GM12875 (cell line): Measurements from ENCODE around the gene RALGDS.

Experiments
- H3K4me3 ChIP-seq: one replicate; pipeline ENCODE4 v1.5.1; 2011; ENCODE audit warnings: low read depth, low read length, control low read depth
- TF ChIP-seq, protein P1 (sequence below): IDR thresholded peaks from 2 replicates; pipeline ENCODE4 v1.5.1; 2011; ENCODE audit warnings: low read depth, mild to moderate bottlenecking, control low read depth, inconsistent platforms, low read length, moderate library complexity, borderline replicate concordance; ENCODE audit not compliant: insufficient read depth

The RALGDS gene

DNA sequence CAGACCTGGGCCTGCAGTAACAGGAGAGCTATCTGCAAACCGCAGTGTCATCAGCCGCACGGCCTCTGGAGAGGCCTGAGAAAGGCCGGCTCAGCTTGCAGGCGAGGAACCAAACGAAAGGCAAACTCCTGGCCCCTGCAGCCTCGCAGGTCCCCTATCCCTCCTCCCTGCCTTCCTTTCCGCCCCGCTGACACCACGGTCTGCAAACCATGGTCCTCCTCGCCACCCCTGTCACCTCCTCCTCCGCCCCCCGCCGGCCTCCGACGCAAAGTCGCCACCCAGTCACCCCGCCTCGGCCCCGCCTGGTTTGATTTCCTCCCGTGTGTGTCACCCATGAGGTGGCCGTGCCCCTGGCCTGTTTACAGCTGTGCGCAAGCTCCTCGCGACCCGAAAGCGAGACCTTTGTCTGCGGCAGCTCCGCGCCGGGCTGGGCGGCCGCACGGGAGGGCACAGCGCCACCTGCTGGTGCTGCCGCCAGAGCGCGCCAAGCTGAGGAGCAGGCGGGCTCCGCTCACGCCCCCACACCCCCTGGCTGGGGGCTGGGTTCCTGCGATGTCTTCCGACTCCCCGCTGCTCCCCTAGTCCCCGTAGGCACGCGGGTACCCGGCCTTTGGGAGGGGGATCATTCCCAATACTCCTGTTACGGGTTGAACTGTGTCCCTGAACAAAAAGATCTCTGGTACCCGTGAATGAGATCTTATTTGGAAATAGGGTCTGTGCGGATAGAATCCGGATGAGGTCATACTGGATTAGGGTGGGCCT lies 23.3 kb upstream of the RALGDS start:
- H3K4me3 ChIP-seq = peak overlapping the region; percentile 38
- TF ChIP-seq, protein P1, sequence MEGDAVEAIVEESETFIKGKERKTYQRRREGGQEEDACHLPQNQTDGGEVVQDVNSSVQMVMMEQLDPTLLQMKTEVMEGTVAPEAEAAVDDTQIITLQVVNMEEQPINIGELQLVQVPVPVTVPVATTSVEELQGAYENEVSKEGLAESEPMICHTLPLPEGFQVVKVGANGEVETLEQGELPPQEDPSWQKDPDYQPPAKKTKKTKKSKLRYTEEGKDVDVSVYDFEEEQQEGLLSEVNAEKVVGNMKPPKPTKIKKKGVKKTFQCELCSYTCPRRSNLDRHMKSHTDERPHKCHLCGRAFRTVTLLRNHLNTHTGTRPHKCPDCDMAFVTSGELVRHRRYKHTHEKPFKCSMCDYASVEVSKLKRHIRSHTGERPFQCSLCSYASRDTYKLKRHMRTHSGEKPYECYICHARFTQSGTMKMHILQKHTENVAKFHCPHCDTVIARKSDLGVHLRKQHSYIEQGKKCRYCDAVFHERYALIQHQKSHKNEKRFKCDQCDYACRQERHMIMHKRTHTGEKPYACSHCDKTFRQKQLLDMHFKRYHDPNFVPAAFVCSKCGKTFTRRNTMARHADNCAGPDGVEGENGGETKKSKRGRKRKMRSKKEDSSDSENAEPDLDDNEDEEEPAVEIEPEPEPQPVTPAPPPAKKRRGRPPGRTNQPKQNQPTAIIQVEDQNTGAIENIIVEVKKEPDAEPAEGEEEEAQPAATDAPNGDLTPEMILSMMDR = peak; percentile 98

DNA sequence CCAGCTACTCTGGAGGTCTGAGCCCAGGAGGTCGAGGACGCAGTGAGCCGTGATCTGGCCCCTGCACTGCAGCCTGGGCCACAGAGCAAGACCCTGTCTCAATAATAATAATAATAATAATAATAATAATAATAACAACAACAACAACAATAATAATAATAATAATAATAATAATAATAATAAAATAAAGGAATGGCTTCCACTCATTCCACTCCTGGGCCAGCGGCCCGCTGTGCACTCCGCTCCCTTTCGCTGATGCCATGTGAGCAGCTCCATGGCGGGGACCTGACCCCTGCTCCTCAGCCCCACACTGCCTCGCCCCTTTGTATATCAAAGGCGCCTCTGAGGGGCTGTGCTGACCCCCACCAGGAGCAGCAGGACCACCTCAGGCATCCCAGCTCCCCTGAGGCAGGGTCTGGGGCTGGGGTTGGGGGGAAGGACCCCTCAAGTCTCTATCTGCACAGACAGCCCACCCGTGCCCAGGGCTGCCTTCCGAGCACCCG lies 22.6 kb upstream of the RALGDS start:
- TF ChIP-seq, protein P1 = no peak
- H3K4me3 ChIP-seq = peak overlapping the region; percentile 38

GRCh38 chr9:133142684-133143622 lies 21.9 kb upstream of the RALGDS start:
- H3K4me3 ChIP-seq = no peak overlapping the region
- TF ChIP-seq, protein P1 = no peak

DNA sequence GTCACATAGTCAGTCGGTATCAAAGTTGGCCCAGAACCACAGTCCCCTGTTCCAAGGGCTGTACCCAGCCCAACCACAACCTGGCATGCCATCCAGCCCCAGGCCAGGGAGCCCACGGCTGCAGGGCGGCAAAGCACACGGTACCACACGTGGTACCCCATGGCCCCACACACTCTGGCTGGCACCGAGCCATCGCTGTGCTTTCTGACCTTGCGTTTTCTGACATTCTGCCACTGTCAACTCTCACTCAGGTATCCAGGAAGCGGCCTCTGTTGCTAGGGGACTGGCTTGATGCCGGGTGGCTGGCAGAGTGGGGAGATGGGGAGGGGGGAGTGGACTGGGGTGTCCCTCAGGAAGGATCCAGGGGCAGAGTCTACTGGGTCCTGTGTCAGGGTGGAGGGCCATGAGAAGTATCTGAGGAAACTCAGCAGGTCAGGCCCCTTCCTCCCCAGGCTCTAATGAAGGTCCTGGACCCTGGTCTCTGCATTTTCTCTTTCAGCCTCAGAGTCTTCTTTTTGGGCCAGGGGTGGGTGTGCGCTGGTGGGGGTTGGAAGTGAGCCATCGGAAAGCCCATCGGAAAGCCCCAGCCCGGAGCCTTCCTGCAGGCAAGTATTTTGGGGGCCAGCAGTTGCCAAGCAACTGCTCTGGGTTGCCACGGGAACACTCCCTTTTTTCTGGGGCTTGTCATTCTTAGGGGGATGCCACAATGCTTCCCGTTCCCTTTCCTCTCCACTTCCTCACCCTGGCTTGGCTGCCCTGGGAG lies 21.0 kb upstream of the RALGDS start:
- peak overlapping the region; percentile 28 for H3K4me3 ChIP-seq
- TF ChIP-seq, protein P1 = no peak

- no peak overlapping the region for H3K4me3 ChIP-seq
- TF ChIP-seq, protein P1 = no peak
Measured at GRCh38 chr9:133140606-133141005, 19.6 kb upstream of the RALGDS start.

- TF ChIP-seq, protein P1 = no peak
- H3K4me3 ChIP-seq = no peak overlapping the region
Measured at GRCh38 chr9:133140174-133140505, 19.1 kb upstream of the RALGDS start.
